Stimulated activated CD4-positive, alpha-beta T cell treated with anti-CD3 and anti-CD28 coated beads, Interleukin-2, amount 100 ng/mL, for 48 hours (primary cell): Measurements from ENCODE around the gene LST1.
"Not testable (repeated sequence)": the region's sequence is repeated elsewhere in the genome, so short reads cannot be mapped to it uniquely, and the experiment has no call there.

Experiments
- DNase-seq, 2 donors: peaks; one replicate each; pipeline ENCODE4 v3.0.0-alpha.2; 2020

LST1 gene

DNA sequence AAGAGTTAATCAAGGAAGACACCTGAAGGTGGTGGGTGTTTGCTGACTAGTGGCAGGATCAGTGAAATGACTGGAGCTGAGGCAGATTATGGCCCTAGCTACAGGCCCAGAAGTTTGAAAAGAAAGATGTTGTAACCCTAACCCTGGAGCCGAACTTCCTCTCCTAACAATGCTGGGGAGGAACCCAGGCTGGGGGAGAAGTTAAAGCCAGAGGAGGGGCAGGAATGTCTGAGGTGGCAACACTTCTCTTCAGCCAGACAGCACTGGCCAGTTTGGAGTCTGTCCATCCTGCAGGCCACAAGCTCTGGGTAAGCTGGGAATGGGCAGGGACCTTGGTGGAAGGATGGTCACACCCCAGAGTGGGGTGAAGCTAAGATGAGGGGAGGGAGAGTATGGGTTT is at the start of gene LST1:
Gene LST1 (plus strand): TSS at position 270 of the 400 bp plus-strand sequence. CDS start 1,023 bp downstream, outside the sequence.
- no peak for DNase-seq

DNA sequence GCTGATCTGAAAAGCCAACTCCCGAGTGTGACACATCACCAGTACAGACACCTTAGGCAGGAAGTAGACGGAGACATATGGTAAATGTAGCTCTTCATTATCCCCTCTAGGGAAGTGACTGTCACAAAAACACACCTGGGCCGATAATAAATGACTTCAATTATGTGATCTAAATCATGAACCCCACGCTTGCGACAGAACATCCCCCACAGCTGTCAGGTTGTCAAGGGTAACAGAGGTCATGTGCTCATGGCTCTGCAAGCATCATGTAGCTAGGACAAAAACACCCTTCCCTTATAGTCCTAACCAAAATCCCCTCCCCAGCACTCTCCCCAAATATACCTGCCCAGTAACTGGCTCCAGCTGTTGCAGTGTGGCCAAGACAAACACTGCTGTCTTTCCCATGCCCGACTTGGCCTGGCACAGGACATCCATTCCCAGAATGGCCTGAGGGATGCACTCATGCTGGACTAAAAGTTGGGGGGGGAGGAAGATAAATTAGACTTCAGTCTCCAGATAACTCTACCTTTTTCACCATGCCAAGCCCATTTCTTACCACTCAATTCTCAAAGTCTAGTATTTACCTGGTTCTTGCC is 47.2 kb upstream of the LST1 start:
- DNase-seq = no peak

DNA sequence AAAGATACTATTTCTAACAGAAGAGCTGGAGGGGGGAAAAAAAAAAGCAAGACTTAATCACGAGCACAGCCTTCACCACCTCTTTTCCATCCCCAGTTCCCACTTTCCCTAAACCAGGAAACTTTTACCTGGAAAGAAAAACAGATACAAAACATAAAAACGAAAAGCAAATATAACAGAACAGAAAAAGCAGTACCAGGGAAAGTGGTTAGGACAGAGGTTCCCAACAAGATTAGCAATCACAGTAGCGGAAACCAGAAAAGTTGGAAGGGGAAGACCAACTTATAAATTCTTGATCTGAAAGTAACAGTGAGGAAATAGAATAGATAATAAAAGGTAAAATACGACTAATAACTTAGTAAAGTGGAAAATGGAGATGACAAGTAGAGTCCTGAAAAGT is 45.4 kb upstream of the LST1 start:
- no peak for DNase-seq

DNA sequence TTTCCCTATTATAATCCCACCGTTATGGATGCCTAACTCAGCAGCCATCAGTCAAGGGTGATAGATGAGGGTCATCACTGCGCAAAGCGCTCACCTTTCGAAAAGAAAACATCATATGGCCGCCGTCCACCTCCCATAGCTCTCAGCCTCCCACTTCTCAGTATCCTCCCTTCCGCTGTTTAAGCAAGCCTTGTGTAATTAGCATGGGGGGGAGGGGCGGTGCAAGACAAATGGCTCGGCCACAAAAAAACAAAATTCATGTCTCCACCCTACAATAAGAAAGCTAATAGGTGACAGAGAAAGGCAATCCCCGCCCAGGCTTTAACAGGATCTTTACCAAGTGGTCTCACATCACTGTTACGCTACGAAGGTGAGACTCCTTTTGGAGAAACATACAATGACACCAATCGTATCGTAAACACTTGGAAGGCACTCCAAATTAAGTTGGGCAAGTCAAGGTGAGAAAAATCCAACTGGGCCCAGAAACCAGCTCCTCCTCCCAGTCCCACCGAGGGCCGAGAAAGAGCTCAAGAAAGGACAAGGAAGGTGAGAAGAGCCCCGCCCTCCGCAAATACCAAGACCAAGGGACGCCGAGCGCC is 44.9 kb upstream of the LST1 start:
- peak; percentile 56 for DNase-seq

DNA sequence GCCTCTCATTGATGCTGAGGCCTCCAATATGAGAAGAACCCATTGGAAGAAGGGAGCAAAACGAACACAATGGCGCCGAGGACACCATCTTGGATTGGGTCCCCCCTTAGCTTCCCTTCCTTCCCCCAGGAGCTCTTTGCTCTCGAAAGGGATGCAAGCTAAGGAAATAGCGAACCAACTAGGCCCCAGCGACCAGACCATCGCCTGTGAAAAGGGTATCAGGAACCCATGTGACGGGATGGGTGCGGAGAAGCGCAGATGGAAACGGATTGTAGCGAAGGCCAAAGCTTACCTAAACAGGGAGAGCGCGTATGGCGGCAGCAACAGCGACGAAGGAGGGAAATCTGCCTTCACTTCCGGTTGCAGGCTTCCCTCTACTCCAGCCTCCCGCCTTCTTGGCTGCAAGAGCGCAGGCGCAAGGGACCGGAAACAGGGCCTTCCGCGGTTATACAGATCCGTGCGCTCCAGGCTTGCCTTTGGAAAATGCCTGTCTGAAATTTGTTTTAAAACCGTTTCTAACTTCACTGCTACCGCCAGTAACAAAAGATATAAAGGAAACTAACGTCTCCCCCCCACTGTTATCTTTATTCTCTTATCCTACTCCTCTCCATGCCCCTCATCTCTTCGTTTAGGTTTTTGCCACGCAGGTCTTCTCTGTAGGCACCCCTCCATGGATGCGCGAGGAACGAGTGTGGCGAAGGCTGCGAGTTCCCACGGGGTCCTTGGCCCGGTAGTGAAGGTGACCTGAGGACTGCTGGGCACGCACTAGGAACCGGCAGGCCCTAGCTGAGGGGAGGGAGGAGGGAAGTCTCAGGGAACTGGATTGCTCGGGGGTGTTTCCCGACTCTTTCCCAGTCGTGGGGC is 44.2 kb upstream of the LST1 start, which contains the start of gene DDX39B:
Gene DDX39B (minus strand): TSS at position 346 of the 864 bp plus-strand sequence. CDS start 1,471 bp downstream, outside the sequence.
- DNase-seq = peak; percentile 86 to 87

DNA sequence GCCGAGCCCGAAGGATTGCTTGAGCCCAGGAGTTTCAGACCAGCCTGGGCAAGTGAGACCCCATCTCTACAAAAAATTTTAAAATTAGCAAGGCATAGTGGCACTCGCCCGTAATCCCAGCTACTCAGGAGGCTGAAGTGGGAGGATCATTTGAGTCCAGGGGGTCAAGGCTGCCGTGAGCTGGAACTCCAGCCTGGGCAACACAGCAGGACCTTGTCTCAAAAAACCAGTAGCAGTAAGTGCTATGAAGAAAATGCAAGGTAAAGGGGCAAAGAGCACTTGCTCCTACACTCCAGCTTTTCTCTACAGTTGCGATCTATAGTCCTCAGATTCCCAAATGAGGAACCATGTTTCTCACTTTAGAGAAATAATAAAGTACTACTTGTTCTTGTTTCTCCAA is 42.4 kb upstream of the LST1 start:
- no peak for DNase-seq

DNA sequence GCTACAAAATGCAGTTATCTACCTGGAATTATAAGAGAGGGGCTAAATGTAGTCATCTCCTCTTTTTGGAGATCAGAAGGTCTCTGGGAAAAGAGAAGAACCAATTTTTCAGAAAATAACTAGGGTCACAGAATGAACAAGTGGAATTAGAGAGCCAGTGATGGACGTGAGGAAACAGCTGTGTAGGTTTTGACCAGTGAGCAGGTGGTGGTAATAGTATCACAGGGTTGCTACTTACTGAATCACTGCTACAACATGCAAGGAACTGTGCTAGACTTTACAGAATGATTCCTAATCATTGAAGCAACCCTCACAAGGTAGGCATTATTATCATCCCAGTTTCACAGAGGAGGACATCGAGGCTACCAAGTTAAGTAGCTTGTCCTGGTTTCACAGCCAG is 41.4 kb upstream of the LST1 start:
- DNase-seq = no peak

DNA sequence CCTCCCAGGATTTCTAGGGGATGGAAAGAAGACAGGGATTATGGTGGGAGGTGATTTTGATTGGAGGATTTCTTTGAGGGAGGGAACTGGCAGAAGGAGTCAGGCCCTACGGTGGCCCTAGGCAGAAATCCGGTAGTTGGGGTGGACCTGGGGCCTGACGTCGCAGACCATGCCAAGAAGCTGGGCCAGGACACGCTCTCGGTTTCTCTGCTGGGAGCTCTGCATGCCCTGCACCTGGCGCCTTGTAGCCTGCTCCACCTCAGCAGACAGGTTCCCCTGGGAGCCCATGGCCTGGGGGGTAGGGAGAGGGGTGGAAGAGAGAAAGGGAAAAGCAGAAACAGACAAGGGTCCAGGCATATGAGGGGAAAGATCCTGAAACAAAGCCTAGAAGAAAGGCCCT is 40.8 kb upstream of the LST1 start:
- DNase-seq = no peak

DNA sequence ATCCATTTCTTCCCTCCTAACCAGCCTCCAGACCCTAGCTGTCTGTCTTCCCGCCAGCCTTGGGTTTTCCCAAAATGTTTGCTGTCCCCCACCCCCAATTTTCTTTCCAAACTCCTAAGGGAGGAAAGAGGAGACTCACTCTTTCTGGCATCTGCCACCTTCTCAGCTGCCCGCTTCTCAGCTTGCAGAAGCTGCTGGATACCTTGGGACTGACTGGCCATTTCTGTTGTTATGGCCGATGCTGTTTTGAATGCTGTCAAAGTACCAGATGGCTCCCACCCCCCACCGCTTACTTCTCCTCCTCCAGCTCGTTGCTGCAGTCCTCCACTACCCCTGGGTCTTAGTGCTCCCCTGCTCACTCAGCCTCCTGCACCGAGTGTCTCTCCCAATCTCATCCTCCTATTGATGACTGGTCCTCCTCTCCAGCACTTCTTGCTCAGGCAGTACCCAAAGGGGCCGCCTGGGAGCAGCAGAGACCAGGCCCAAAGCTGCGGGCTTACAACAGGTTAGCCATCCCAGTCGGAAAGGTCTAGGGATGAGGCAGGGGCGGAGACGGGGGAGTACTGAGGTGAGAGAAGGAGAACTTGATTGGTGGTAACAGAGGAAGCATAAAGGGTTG is 39.6 kb upstream of the LST1 start, which contains the start of gene ATP6V1G2:
Gene ATP6V1G2 (minus strand): TSS at position 270 of the 619 bp plus-strand sequence. CDS start 49 bp downstream, at position 221.
- DNase-seq = peak; percentile 85 to 90

DNA sequence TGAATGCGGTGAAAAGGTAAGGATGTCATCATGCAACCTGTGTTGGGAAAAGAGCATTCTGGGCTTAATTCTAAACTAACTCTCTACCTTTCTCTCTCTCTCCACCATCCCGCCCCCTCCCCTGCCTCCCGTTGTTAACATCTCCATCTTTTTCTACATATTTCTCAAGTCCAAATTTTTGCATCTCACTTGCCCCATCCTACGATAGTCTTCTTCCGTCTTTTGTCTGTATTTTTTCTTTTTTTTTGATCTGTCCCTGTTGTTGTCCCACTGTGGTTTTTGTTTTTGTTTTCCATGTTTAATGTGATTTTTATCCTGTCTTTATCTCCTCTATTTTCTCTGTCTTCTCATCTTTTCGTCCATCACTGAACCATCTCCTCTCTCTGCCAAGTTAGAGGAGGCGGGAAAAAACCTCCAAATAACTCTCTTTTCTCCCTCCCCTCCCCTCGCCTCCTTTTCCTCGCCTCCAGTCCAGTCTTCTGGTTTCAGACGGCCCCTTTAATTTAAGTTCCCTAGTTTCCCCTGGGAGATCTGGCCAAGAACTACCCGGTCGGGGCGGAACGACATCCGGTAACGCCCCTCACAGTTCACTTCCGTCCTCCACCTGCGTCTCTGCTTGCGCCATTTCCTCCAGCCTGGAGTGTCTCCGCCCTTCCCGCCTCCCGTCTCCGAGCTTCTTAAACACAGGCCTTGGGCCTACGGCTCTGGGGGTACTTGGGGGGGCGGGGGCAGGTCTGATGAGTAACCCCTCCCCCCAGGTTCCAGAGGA is 38.9 kb upstream of the LST1 start, which contains the start of gene NFKBIL1:
Gene NFKBIL1 (plus strand): TSS at position 651 of the 769 bp plus-strand sequence. CDS start 87 bp downstream, at position 738.
- DNase-seq = peak; percentile 81 to 82

DNA sequence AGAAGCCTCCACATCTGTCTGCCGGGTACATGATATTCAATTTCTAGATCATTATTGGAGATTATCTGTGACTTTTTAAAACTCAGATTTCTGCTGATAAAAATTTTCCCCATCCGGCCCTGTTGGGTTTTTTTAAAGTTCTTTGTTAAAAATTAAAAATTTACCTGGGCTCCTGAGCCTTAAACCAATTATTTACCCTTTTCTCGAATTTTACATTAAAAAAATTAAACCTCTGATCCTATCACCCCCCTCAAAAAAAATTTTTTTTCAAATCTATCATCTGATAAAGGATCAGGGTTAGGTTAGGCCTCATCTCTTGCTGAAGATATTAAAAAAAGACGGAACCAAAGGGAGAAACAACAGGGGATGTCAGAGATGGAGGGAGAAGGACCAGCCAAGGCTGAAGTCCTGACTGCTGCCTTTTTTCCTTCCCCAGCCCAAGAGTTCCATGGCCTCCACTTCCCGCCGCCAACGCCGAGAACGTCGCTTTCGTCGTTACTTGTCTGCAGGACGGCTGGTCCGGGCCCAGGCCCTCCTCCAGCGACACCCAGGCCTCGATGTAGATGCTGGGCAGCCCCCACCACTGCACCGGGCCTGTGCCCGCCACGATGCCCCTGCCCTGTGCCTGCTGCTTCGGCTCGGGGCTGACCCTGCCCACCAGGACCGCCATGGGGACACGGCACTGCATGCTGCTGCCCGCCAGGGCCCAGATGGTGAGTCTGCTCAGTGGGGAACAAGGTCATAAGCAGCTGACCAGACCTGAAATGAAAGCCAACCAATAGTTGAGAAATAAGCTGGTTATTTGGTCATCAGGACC is 38.1 kb upstream of the LST1 start:
- no peak for DNase-seq

DNA sequence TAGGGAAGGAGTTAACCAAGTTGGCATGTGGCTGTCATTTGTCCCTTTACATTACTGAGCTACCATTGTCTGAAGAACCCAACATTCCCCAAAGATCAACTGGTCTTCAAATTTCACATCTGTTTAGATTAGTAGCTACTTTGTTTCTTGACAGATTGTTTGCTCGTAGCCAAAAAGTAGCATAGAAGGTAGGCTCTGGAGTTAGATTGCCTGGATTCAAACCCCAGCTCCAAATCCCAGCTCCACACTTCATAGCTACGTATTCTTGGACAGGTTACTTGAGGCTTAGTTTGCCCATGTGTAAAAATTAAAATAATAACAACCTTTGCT is 37.6 kb upstream of the LST1 start:
- no peak for DNase-seq

DNA sequence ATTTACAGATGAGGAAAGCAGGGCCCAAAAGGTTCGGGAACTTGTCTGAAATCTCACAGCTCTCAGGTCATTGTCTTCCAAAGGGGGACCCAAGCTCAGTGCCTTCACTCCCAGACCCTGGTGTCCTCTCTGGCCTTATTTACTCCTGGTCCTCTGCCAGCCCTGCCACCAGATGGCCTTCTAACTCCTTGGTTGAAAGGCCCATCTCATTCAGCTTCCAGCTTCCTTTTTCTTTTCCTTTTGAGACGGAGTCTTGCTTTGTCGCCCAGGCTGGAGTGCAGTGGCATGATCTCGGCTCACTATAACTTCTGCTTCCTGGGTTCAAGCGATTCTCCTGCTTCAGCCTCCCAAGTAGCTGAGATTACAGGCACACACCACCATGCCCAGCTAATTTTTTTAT is 34.7 kb upstream of the LST1 start:
- not testable (repeated sequence) for DNase-seq

DNA sequence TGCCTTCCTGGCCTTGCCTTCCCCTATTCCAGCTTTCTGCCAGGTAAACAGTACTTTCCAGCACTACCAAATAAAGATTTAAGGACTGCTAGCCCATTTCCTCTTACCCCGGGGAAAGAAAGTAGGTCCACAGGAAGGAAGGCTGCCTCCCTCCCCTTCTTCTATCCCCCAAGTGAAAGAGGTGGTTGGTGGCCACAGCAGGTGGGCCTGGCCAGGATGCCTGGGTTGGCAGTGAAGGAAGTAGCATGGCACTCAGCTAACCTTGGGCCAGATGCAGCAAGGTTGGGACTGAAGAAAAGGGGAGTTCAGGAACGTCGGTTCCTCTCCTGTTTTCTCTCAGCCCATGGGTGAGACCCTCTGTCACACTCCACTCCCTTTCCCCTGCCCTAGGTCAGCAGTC is 29.8 kb upstream of the LST1 start:
- no peak for DNase-seq

DNA sequence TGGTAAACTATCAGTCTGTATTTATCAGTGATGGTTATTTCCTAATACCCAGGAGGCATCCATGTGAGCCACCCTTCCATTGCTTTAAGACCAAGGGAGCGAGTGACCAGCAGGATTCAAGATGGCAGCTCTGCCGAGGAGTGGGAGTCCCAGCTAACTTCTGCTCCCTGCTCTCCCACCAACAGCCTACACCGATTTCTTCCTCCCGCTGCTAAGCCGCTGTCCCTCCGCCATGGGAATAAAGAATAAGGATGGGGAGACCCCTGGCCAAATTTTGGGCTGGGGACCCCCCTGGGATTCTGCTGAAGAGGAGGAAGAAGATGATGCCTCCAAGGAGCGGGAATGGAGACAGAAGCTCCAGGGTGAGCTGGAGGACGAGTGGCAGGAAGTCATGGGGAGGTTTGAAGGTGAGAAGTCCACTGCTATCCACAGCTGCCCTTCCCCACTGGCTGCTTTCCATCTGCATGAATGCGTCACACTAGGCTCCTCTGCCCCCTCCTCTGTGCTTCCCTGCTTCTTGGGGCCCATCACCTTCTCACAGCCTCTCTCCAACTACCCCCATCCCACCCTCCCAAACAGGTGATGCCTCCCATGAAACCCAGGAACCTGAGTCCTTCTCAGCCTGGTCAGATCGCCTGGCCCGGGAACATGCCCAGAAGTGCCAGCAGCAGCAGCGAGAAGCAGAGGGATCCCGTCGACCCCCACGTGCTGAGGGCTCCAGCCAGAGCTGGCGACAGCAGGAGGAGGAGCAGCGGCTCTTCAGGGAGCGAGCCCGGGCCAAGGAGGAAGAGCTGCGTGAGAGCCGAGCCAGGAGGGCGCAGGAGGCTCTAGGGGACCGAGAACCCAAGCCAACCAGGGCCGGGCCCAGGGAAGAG is 28.4 kb upstream of the LST1 start:
- DNase-seq = no peak

DNA sequence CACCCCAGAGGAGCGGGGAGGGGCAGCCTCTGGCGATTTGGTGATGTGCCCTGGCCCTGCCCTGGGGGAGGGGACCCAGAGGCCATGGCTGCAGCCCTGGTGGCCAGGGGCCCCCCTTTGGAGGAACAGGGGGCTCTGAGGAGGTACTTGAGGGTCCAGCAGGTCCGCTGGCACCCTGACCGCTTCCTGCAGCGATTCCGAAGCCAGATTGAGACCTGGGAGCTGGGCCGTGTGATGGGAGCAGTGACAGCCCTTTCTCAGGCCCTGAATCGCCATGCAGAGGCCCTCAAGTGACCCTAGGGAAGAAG is 27.8 kb upstream of the LST1 start:
- DNase-seq = no peak

DNA sequence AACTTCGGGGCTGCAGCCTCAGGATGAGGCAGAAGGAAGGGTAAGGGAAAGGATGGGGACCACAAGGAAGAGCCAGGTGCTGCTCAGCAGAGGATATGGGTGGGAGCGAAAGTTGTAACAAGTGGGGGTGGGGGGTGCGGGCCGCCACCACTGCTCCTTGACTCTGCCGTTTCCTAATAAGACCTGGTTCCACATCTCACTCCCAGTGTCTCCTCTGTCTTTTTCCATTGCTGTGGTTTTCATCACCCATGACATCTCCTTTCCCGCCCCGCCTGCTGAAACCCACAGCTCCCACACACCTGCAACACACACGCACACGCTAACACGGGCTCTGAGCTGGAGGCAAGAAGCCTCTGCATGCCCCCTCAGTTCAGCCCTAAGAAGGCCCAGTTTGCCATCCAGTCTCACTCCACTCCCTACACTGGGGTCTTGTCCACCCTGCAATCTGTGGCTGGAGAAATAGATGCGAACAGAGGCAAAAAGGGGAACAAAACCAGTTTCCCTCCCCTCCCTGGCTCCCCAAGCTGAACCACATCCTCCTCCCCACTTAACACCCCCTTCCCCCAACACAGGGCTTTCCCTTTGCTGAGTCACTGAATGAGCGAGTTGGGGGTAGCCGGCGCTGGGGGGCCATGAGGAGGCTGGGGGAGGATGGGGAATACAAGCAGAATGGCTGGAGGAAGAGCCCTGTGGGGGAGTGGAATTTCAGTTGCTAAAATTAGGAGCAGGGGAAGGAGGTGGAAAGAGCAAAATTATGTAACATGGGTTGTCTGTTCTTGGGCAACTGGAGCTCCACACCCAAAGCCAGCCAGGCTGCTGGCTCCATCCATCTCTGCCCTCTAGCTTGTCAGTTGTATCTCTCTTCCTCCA is 27.2 kb upstream of the LST1 start:
- peak in 1 of 2 donors; percentile 57 for DNase-seq

DNA sequence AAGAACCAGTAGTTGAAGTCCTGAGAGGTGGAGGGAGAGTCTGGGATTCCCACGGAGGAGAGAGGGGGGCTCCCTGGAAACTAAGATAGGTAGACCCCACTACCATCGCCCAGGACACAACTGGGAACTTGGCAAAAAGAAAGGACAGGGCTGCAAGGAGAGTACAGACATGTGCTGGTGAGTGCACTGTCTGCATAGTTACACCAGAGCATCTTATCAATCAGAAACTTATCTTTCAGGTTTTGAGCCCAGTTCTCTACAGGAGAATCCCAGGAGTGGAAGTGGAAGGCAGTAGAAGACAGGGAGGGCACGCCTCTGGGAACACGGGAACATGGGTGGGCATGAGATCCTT is 26.5 kb upstream of the LST1 start:
- DNase-seq = no peak

DNA sequence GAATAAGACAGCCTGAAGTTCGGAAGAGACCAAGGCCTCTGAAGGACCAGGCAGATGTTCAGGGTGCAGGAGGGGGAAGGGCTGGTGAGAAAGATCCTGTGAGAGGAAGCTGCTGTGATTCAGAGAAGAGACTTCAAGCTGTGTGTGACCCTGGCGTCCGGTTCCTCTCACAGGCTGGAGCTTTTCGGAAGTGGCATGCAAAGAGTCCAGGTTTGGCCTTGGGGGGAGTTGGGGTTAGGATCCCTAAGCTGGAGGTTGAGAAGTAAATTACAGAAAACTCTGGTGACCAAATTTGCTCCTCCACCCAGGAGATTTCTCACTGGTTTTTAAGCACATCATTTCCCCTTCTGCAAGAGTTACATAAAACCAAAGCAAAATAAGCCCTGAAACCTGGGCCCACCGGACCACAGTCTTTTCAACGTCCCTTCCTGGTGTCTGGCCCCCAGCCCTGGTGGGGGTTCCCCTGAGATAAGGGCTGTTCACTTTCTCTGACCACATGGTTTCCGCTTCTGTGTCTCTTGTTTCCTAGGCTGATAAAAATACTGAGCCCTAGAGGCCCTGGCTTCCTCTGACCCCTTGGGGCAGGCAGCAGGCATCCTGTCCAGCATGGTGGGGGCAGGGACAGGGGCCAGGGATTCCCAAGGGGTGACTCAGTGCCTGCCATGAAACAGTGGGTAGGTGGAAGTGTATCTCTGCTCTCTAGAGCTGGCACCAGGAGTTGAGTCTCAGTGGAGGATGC is 25.9 kb upstream of the LST1 start:
- DNase-seq = no peak
